Endothelial cell of umbilical vein (primary cell): ENCODE results near the gene EEF1E1. TPM values are rescaled to one million over a fixed set of nuclear protein-coding genes. Genes with fewer than 3 reads are reported as not detected.

ENCODE experiments used
- BruUV-seq: library from RNA; stranded (reverse); fragments of 400-500 nt; replicated peaks from 2 replicates; lab custom pipeline; 2021; lab: Mats Ljungman, UMichigan
- CTCF ChIA-PET: fragments of 300-600, 350-600 bp; sonication (Branson Sonifier 250); formaldehyde crosslinking; loops from one replicate; lab custom pipeline; 2021; ENCODE audit warnings: antibody characterized with exemption, inconsistent platforms; lab: Charles Lee
- POLR2A ChIA-PET: fragments of 300-600, 350-600 bp; sonication (Branson Sonifier 250); formaldehyde crosslinking; loops from one replicate; lab custom pipeline; 2021; ENCODE audit warnings: antibody characterized with exemption, inconsistent platforms; lab: Charles Lee
- DNase-seq: peaks from one replicate; pipeline ENCODE4 v3.0.0-alpha.2; 2011; ENCODE audit warnings: low read depth, low spot score
- FAIRE-seq: peaks from 2 replicates; lab custom pipeline; 2011; peaks lifted over from hg19 to GRCh38; lab: Jason Lieb, UNC
- H2AFZ ChIP-seq: 2 replicates; pipeline ENCODE4 v1.6.0; 2012; ENCODE audit warnings: low read depth, low read length, control low read depth, inconsistent platforms
- H3K27ac ChIP-seq: 2 replicates; pipeline ENCODE4 v1.5.1; 2011; ENCODE audit warnings: low read depth, mild to moderate bottlenecking, control low read depth, low read length, moderate library complexity; ENCODE audit not compliant: insufficient read depth
- H3K27me3 ChIP-seq, 2 experiments: 2 replicates each; pipeline versions ENCODE4 v1.6.0 to v1.6.1; 2011; ENCODE audit warnings: low read length in 2 of 2, mixed read lengths in 1 of 2; ENCODE audit not compliant: control insufficient read depth in 2 of 2, insufficient read depth in 2 of 2
- H3K36me3 ChIP-seq, 2 experiments: 2 replicates in 1 of 2; 3 replicates in 1 of 2; pipeline ENCODE4 v1.5.1; 2011; ENCODE audit warnings: low read length in 2 of 2, mild to moderate bottlenecking in 1 of 2, moderate library complexity in 1 of 2; ENCODE audit not compliant: control insufficient read depth in 2 of 2, insufficient read depth in 2 of 2; ENCODE audit errors: extremely low read depth in 1 of 2
- H3K4me1 ChIP-seq: 3 replicates; pipeline ENCODE4 v1.5.1; 2011; ENCODE audit warnings: mild to moderate bottlenecking, low read length; ENCODE audit not compliant: control insufficient read depth, insufficient read depth; ENCODE audit errors: extremely low read depth
- H3K4me2 ChIP-seq: 2 replicates; pipeline ENCODE4 v1.6.1; 2011; ENCODE audit warnings: low read length, control low read depth, mixed read lengths; ENCODE audit not compliant: insufficient read depth
- H3K4me3 ChIP-seq, 3 experiments: fragments of 200-600 bp in 1 of 3; sonication (generic), shearing (Covaris generic) in 1 of 3; replicated peaks in 1 of 3; 2 replicates each; pipeline ENCODE4 v1.5.1; 2011 to 2016; ENCODE audit warnings: control low read depth in 3 of 3, low read length in 3 of 3, mild to moderate bottlenecking in 2 of 3, inconsistent platforms in 1 of 3, low read depth in 1 of 3, moderate library complexity in 1 of 3; ENCODE audit not compliant: insufficient read depth in 1 of 3
- H3K79me2 ChIP-seq: 2 replicates; pipeline ENCODE4 v1.6.0; 2012; ENCODE audit warnings: low read length, inconsistent platforms; ENCODE audit not compliant: control insufficient read depth, insufficient read depth
- H3K9ac ChIP-seq: replicated peaks from 2 replicates; pipeline ENCODE3; 2011; ENCODE audit warnings: low read length, control low read depth; ENCODE audit not compliant: insufficient read depth; ENCODE audit errors: extremely low read depth
- H3K9me1 ChIP-seq: replicated peaks from 3 replicates; pipeline ENCODE4 v1.6.0; 2011; ENCODE audit warnings: mild to moderate bottlenecking, low read length; ENCODE audit not compliant: control insufficient read depth, insufficient read depth; ENCODE audit errors: extremely low read depth
- H3K9me3 ChIP-seq: replicated peaks from 2 replicates; pipeline ENCODE4 v1.5.1; 2012; ENCODE audit warnings: low read length, inconsistent platforms; ENCODE audit not compliant: control insufficient read depth, insufficient read depth
- H4K20me1 ChIP-seq: replicated peaks from 2 replicates; pipeline ENCODE3; 2011; ENCODE audit warnings: mild to moderate bottlenecking, low read length; ENCODE audit not compliant: control insufficient read depth, insufficient read depth; ENCODE audit errors: extremely low read depth
- EZH2 ChIP-seq: IDR thresholded peaks from 2 replicates; pipeline ENCODE4 v1.6.1; 2012; ENCODE audit warnings: borderline replicate concordance, low read depth, mild to moderate bottlenecking, moderate library complexity, low read length, inconsistent platforms; ENCODE audit not compliant: severe bottlenecking
- FOS ChIP-seq: IDR thresholded peaks from 2 replicates; pipeline ENCODE4 v1.6.1; 2011; ENCODE audit warnings: mild to moderate bottlenecking, low read length, moderate library complexity, borderline replicate concordance; ENCODE audit not compliant: insufficient read depth
- GATA2 ChIP-seq: IDR thresholded peaks from 2 replicates; pipeline ENCODE4 v1.7.0; 2011; ENCODE audit warnings: low read depth, mild to moderate bottlenecking, moderate library complexity, mixed read lengths, low read length; ENCODE audit not compliant: insufficient read length, insufficient read depth
- JUN ChIP-seq: IDR thresholded peaks from 2 replicates; pipeline ENCODE4 v1.6.1; 2011; ENCODE audit warnings: borderline replicate concordance, low read depth; ENCODE audit not compliant: insufficient read length, insufficient read depth
- MYC ChIP-seq: IDR thresholded peaks from one replicate; pipeline ENCODE4 v1.6.1; 2011; ENCODE audit warnings: mild to moderate bottlenecking, low read depth, low read length
- POLR2A ChIP-seq: IDR thresholded peaks from 2 replicates; pipeline ENCODE4 v1.6.1; 2012; ENCODE audit warnings: low read depth, mild to moderate bottlenecking, control low read depth, low read length
- POLR2AphosphoS5 ChIP-seq: IDR thresholded peaks from 2 replicates; pipeline ENCODE4 v1.6.1; 2012; ENCODE audit warnings: low read depth, mild to moderate bottlenecking, control low read depth, low read length, moderate library complexity; ENCODE audit not compliant: insufficient read depth
- dilution Hi-C: fragments of 300-500 bp; cut with MboI; formaldehyde crosslinking; loops from one replicate; pipeline ENCODE4 v1.15.0; 2019; ENCODE audit warnings: low sequenced_read_pairs; ENCODE audit not compliant: extremely low pct_ligation_motif_present
- intact Hi-C: fragments of 100-400 bp; cut with micrococcal nuclease; formaldehyde crosslinking; loops from one replicate; pipeline ENCODE4 v1.10.0; 2022
- polyA plus RNA-seq, 4 experiments: library from polyadenylated mRNA; depleted of rRNA in 3 of 4; stranded (reverse) in 3 of 4; unstranded in 1 of 4; fragments of >200 nt; gene quantifications; 2 replicates each; pipeline versions ENCODE4 v1.2.1 to v1.2.3, GENCODE V29; 2011 to 2012; ENCODE audit warnings: missing spikeins in 1 of 4
- total RNA-seq: library from RNA; stranded (reverse); gene quantifications from 2 replicates; pipeline ENCODE4 v1.2.3, GENCODE V29; 2021
- TF ChIP-seq, protein P1 (sequence below), 2 donors: IDR thresholded peaks; 1 replicate in 1 of 2; 2 replicates in 1 of 2; pipeline ENCODE4 v1.5.1; 2011; ENCODE audit warnings: low read length in 2 of 2, mild to moderate bottlenecking in 2 of 2, moderate library complexity in 2 of 2, control low read depth in 1 of 2, inconsistent platforms in 1 of 2, low read depth in 1 of 2; ENCODE audit not compliant: insufficient read depth in 1 of 2; ENCODE audit errors: extremely low read depth in 1 of 2
- TF ChIP-seq, protein P2 (sequence below): IDR thresholded peaks from 2 replicates; pipeline ENCODE4 v1.6.1; 2011; ENCODE audit not compliant: insufficient read depth, insufficient read length

EEF1E1 gene
- total and polyA plus RNA-seq, 2 donors (not counting 3 experiments of a cell fraction or from before 2014, with no cell fraction given) = 53.8 to 58.1 TPM

- no peak for FAIRE-seq
- H3K27ac ChIP-seq = no peak overlapping the region
- H3K9me3 ChIP-seq = no peaks in the 10 kb centered on the region
- TF ChIP-seq EZH2 = no peak
- no peak for TF ChIP-seq JUN
- TF ChIP-seq, protein P1, sequence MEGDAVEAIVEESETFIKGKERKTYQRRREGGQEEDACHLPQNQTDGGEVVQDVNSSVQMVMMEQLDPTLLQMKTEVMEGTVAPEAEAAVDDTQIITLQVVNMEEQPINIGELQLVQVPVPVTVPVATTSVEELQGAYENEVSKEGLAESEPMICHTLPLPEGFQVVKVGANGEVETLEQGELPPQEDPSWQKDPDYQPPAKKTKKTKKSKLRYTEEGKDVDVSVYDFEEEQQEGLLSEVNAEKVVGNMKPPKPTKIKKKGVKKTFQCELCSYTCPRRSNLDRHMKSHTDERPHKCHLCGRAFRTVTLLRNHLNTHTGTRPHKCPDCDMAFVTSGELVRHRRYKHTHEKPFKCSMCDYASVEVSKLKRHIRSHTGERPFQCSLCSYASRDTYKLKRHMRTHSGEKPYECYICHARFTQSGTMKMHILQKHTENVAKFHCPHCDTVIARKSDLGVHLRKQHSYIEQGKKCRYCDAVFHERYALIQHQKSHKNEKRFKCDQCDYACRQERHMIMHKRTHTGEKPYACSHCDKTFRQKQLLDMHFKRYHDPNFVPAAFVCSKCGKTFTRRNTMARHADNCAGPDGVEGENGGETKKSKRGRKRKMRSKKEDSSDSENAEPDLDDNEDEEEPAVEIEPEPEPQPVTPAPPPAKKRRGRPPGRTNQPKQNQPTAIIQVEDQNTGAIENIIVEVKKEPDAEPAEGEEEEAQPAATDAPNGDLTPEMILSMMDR (IDR thresholded peaks at IDR 0.05; ENCODE audit: extremely low read depth in 1 of 2, insufficient read depth in 1 of 2, low read depth in 1 of 2, low read length in 2 of 2) = no peak
- no peak for TF ChIP-seq POLR2A
- no peak for TF ChIP-seq MYC
- no peak for TF ChIP-seq FOS
- TF ChIP-seq GATA2 = no peak
- no peak for TF ChIP-seq POLR2AphosphoS5
- TF ChIP-seq, protein P2, sequence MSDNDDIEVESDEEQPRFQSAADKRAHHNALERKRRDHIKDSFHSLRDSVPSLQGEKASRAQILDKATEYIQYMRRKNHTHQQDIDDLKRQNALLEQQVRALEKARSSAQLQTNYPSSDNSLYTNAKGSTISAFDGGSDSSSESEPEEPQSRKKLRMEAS = no peak
- no TSS peak for BruUV-seq
- CTCF ChIA-PET = interaction anchor here (0.8 to 5.2 kb wide), 5 partner anchors 38 to 443 kb away, joined by 3 to 127 read pairs (median 3); no protein-coding TSS in a partner anchor
- H3K9me1 ChIP-seq = no peaks in the 10 kb centered on the region
- DNase-seq = no peak
- no peaks in the 10 kb centered on the region for H4K20me1 ChIP-seq
- dilution Hi-C loops = no loop called here
- POLR2A ChIA-PET = no interaction called here
- H3K79me2 ChIP-seq = peaks cover 14% of the 10 kb centered on the region
- no peak overlapping the region for H3K4me3 ChIP-seq
- H3K4me1 ChIP-seq = peaks cover 17% of the 10 kb centered on the region
- intact Hi-C loops = loop anchor here (5.0 kb wide), 1 partner anchor 65 kb away; no protein-coding TSS in a partner anchor
- no peak overlapping the region for H2AFZ ChIP-seq
- H3K36me3 ChIP-seq = peaks cover 0 to 4% of the 10 kb centered on the region in 2 experiments
- no peaks in the 10 kb centered on the region for H3K27me3 ChIP-seq
- no peak overlapping the region for H3K9ac ChIP-seq
- no peak overlapping the region for H3K4me2 ChIP-seq
Observed at GRCh38 chr6:8057263-8057662, 45.1 kb downstream of the EEF1E1 start.
